ENCODE results near the gene SLAIN1.
"Not testable (repeated sequence)": the region's sequence is repeated elsewhere in the genome, so short reads cannot be mapped to it uniquely, and the experiment has no call there.

DNA sequence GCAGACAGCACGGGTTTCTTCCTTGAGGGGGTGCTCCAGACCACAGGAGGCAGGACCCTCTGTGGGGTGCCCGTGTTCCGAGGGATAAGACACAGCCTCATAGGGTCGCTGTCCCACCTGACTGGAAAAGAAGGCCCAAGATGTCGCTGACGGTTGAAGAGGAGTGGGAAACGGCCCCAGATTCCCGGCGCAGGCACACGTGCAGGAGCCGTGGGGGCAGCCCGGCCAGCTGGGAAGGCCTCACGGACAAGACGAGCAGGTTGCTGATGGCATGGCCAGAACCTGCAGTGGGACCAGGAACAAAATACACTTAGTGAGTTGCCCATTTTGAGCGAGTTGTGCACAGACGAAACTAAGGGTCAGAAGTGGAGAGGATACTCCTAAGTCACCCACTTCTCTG lies 35.2 kb upstream of the SLAIN1 start:
- TF ChIP-seq, protein P1, sequence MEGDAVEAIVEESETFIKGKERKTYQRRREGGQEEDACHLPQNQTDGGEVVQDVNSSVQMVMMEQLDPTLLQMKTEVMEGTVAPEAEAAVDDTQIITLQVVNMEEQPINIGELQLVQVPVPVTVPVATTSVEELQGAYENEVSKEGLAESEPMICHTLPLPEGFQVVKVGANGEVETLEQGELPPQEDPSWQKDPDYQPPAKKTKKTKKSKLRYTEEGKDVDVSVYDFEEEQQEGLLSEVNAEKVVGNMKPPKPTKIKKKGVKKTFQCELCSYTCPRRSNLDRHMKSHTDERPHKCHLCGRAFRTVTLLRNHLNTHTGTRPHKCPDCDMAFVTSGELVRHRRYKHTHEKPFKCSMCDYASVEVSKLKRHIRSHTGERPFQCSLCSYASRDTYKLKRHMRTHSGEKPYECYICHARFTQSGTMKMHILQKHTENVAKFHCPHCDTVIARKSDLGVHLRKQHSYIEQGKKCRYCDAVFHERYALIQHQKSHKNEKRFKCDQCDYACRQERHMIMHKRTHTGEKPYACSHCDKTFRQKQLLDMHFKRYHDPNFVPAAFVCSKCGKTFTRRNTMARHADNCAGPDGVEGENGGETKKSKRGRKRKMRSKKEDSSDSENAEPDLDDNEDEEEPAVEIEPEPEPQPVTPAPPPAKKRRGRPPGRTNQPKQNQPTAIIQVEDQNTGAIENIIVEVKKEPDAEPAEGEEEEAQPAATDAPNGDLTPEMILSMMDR (IDR thresholded peaks at IDR 0.05), result not testable (repeated sequence)
- TF ChIP-seq ZFX (IDR thresholded peaks at IDR 0.05; ENCODE audit: borderline replicate concordance), result not testable (repeated sequence)

Measured in 22Rv1 (cell line).